Subcutaneous adipose tissue (tissue), 4 donors: ENCODE measurements around the gene CPSF4. TPM values are rescaled to one million over a fixed set of nuclear protein-coding genes. Genes with fewer than 3 reads are reported as not detected.

Experiments used
- CTCF ChIP-seq: fragments of 450-650 bp; IDR thresholded peaks from one replicate; pipeline ENCODE4 v1.5.1; 2016; ENCODE audit warnings: low read depth, mild to moderate bottlenecking, control low read depth, antibody characterized with exemption, moderate library complexity
- total RNA-seq, 4 donors: library from RNA; depleted of rRNA; stranded (reverse); fragments of >200 nt; gene quantifications; one replicate each; pipeline ENCODE4 v1.1.0, GENCODE V29; 2016

The CPSF4 gene
- total RNA-seq = 10 to 100 TPM; 23.2 to 60.7 (median 26.6) TPM

- no peak for TF ChIP-seq CTCF
These were observed at the start of gene CPSF4, which contains the start of gene PTCD1 for GRCh38 chr7:99438573-99439480. Gene CPSF4, plus strand, starts transcription at chr7:99438943. Its CDS starts 140 bp downstream, at chr7:99439083. Gene PTCD1, minus strand, starts transcription at chr7:99438798. Its CDS starts 3,556 bp downstream, at chr7:99435242.

- no peak for TF ChIP-seq CTCF
These were observed 49.0 kb upstream of the CPSF4 start for GRCh38 chr7:99389772-99390171.

- TF ChIP-seq CTCF = no peak
These were observed 47.7 kb upstream of the CPSF4 start for GRCh38 chr7:99390941-99391602.

- TF ChIP-seq CTCF = no peak
These were observed 46.7 kb upstream of the CPSF4 start for GRCh38 chr7:99392046-99392445.

GRCh38 chr7:99392659-99393354 is 45.9 kb upstream of the CPSF4 start:
- no peak for TF ChIP-seq CTCF

- no peak for TF ChIP-seq CTCF
These were observed 45.2 kb upstream of the CPSF4 start for GRCh38 chr7:99393355-99394187.
